Pancreas (tissue), 10 donors: Measurements from ENCODE around the gene SIAH2. TPM values are rescaled to one million over a fixed set of nuclear protein-coding genes. Genes with fewer than 3 reads are reported as not detected.
A peak's percentile ranks its signal among the peaks of the same experiment; 100 is the strongest.

Experiments used
- ATAC-seq, 4 donors: fragments of 200-7000 bp; cut with Tn5 transposase; one replicate each; pipeline versions ENCODE4 v1.8.0 to v1.9.1; 2020; ENCODE audit warnings: mild to moderate bottlenecking in 4 of 4, moderate library complexity in 4 of 4
- DNase-seq, 6 donors: peaks; one replicate each; pipeline ENCODE4 v3.0.0-alpha.2; 2020
- FAIRE-seq: peaks from 2 replicates; lab custom pipeline; 2012; peaks lifted over from hg19 to GRCh38; lab: Jason Lieb, UNC
- H3K27ac ChIP-seq, 4 donors: fragments of 200-600 bp; sonication (generic); 1 replicate in 3 of 4; 2 replicates in 1 of 4; pipeline versions ENCODE4 v1.5.0 to v1.8.0; 2020
- H3K27me3 ChIP-seq, 4 donors: fragments of 200-600 bp; one replicate each; pipeline ENCODE4 v1.8.0; 2021
- H3K36me3 ChIP-seq, 3 donors: fragments of 200-600 bp; sonication (generic) in 1 of 3; one replicate each; pipeline versions ENCODE4 v1.5.0 to v1.8.0; 2020 to 2021
- H3K4me1 ChIP-seq, 3 donors: fragments of 200-600 bp; one replicate each; pipeline ENCODE4 v1.8.0; 2021
- H3K4me3 ChIP-seq, 4 donors: fragments of 200-600 bp; sonication (generic) in 2 of 4; one replicate each; pipeline versions ENCODE4 v1.5.0 to v1.8.0; 2020 to 2021
- H3K9me3 ChIP-seq, 4 donors: fragments of 200-600 bp; one replicate each; pipeline ENCODE4 v1.8.0; 2021
- WGBS, 2 donors: extraction: QIAGEN DNeasy Blood & Tissue Kit; methylation state at CpG; one replicate each; pipeline ENCODE4 v1.1.7; 2013; 5-methylcytosine and 5-hydroxymethylcytosine counted together
- intact Hi-C, 3 donors: fragments of 100-400 bp; cut with DNase I; formaldehyde crosslinking; loops; one replicate each; pipeline versions ENCODE4 v1.11.1 to v1.14.2; 2022
- polyA plus RNA-seq, 2 donors: library from polyadenylated mRNA; stranded (reverse); fragments of 200-250 nt; gene quantifications; one replicate each; pipeline ENCODE4 v1.2.3, GENCODE V29; 2013
- total RNA-seq, 6 donors: library from RNA; stranded (reverse); fragmentation: NEBNext Ultra II Directional in 4 of 6; extraction: Animal tissue kit (Norgen Biotek cat#: 25700) in 4 of 6; gene quantifications; one replicate each; pipeline versions ENCODE4 v1.2.1 to v1.2.4, GENCODE V29; 2021 to 2023
- TF ChIP-seq, protein P1 (sequence below), 4 donors: fragments of 200-600 bp; sonication (generic) in 3 of 4; IDR thresholded peaks; one replicate each; pipeline versions ENCODE4 v1.5.0 to v1.8.0; 2021; ENCODE audit warnings: antibody characterized with exemption in 4 of 4
- donor health status: healthy with polysubstance abuse.
- donor health status: DM: no; HTN: no; CAD: no; lungs with moderate emphysema.
- donor health status: DM: no; HTN: no; CAD: no.
- donor health status: control.
- donor health status: control.
- donor health status: Bipolar disorder and iron deficiency.
- donor health status: DM: yes; HTN: yes; CAD: no.
- donor health status: DM: no; HTN: no; CAD: no.
- donor health status: DM: no; HTN: no; CAD: no.
- donor health status: DM: yes; HTN: yes; CAD: no.

Gene SIAH2
- total and polyA plus RNA-seq, 8 donors = 5.5 to 14.9 (median 13.1) TPM

DNA sequence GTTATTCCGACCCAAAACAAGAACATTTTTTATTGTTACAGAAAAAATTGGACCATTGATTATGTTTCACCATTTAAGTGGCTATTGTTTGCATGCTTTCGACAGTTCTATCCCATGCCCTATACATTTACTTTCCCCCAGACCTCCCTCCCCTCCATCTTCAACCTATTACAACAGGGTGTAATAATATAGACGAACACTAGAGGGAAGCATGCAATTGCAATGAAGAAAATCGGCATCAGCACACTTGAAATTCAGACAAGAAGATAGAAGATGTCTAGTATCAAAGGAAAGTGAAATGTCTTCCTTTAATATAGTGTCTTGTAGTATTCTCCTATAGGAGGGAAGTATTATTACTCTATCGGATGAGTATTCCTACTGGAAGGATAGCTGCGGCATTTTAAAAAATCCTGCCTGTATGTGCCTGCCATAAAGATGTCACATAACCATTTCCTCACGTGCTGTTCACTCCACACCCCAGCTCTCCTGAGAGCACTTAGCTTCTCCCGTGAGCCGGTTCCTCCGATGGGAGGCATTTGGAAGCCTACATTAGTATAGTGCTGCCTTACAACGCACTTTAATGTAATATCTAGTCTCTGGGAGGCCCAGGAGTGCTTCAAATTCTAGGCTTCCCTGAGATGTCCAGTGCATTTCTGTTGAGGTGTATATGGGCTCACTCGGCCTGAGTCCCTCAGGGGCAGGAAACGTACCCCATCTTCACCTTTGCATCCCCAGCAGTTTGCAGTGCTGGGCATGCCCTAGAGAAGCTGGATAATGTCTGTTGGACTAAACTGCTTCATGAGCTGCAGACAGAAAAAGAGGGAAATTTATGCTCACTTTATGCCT, 41.5 kb downstream of the SIAH2 start:
- DNase-seq (no peak), FAIRE-seq (peak; percentile 85), ATAC-seq (peak; percentile 69 to 96 (median 90))
- intact Hi-C loops = loop anchor here in 2 of 3 donors (5.0 to 10.0 kb wide), 4 partner anchors 63 to 433 kb away; no protein-coding TSS in a partner anchor
- TF ChIP-seq, protein P1, sequence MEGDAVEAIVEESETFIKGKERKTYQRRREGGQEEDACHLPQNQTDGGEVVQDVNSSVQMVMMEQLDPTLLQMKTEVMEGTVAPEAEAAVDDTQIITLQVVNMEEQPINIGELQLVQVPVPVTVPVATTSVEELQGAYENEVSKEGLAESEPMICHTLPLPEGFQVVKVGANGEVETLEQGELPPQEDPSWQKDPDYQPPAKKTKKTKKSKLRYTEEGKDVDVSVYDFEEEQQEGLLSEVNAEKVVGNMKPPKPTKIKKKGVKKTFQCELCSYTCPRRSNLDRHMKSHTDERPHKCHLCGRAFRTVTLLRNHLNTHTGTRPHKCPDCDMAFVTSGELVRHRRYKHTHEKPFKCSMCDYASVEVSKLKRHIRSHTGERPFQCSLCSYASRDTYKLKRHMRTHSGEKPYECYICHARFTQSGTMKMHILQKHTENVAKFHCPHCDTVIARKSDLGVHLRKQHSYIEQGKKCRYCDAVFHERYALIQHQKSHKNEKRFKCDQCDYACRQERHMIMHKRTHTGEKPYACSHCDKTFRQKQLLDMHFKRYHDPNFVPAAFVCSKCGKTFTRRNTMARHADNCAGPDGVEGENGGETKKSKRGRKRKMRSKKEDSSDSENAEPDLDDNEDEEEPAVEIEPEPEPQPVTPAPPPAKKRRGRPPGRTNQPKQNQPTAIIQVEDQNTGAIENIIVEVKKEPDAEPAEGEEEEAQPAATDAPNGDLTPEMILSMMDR (IDR thresholded peaks at IDR 0.05) = peak; percentile 43 to 84 (median 66)
- Histone ChIP-seq H3K4me3 (no peak overlapping the region), H3K27me3 (no peaks in the 10 kb centered on the region), H3K27ac (no peak overlapping the region), H3K9me3 (no peaks in the 10 kb centered on the region), H3K4me1 (no peaks in the 10 kb centered on the region), H3K36me3 (no peaks in the 10 kb centered on the region)
- WGBS, 2 donors = 12 to 16% methylated on average over 13 of the region's 13 CpGs

DNA sequence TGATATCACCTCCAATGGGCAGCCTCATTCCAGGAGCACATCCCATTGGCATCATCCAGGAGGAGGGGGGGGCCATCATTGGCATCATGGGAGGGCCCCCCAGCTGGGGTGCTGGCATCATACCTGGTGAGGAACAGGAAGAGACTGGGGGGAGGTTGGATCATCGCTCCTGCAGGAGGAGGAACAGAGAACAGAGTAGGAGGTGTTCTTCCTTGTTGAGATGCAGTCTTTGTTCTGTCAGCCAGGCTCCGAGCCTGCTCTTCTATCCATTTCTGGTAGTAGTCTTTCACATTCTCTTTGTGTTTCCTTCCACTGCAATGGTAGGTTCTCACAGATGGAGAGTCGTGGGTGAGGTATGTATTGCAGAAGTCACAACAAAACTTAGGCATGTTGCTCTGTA, 42.5 kb downstream of the SIAH2 start:
- FAIRE-seq = no peak
- WGBS, 2 donors = 64 to 72% methylated on average over 3 of the region's 3 CpGs

DNA sequence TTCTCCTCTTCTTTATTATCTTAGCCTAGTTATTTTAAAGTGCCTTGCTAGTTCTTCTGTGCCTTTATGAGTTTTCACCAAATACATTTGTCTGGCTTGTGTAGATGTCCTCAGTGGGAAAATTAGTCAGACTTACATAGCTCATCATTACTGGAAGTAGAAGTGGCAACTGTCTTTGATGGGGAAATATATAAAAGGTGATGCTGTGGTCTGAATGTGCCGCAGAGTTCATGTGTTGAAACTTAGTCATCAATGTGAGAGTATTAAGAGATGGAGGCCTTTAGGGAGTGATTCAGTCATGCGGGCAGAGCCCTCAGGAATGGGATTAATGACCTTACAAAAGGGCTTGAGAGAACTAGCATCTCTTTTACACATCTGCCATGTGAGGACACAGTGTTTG, 52.9 kb downstream of the SIAH2 start:
- H3K4me3 ChIP-seq = no peak overlapping the region
- no peaks in the 10 kb centered on the region for H3K36me3 ChIP-seq
- H3K4me1 ChIP-seq = no peaks in the 10 kb centered on the region
- DNase-seq (no peak), ATAC-seq (no peak), FAIRE-seq (no peak)
- intact Hi-C loops = no loop called here
- 88 to 99% methylated on average over 2 of the region's 2 CpGs for WGBS, 2 donors
- H3K27me3 ChIP-seq = no peaks in the 10 kb centered on the region
- no peaks in the 10 kb centered on the region for H3K9me3 ChIP-seq
- H3K27ac ChIP-seq = no peak overlapping the region
- TF ChIP-seq, protein P1 (IDR thresholded peaks at IDR 0.05) = no peak

More for the DNA sequence above, 42.5 kb downstream of the SIAH2 start:
- H3K4me3 ChIP-seq = no peak overlapping the region
- no peaks in the 10 kb centered on the region for H3K36me3 ChIP-seq
- DNase-seq = no peak
- H3K27ac ChIP-seq = no peak overlapping the region
- intact Hi-C loops = loop anchor here in 2 of 3 donors (5.0 to 10.0 kb wide), 4 partner anchors 64 to 434 kb away; no protein-coding TSS in a partner anchor
- no peaks in the 10 kb centered on the region for H3K9me3 ChIP-seq
- TF ChIP-seq, protein P1 (IDR thresholded peaks at IDR 0.05) = no peak
- no peaks in the 10 kb centered on the region for H3K27me3 ChIP-seq
- ATAC-seq = no peak
- H3K4me1 ChIP-seq = no peaks in the 10 kb centered on the region

DNA sequence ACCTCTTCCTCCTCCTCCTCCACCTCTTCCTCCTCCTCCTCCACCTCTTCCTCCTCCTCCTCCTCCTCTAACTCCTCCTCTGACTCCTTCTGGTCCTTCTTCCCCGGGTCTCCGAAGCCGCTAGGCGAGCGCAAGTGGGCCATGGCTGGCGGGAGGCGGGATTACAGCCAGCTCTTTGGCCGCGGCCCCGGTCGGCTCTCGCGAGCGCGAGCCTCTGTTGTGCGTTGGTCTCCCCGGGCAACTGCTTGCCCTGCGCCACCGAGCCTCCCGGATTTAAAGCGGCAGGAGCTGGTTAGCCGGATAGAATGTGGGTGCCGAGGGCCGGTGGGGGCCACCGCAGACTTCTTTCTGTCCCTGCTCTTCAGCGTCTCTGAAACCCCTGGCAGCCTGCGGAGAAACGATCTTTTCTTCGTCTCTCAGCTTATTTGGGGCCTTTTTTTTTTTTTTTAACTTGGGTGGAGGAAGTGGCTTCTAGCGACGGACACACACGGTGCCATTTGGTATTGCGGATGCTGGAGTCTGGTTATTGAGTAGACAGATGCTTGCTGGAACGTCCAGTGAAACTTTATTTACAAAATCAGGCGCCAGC, 59.1 kb downstream of the SIAH2 start, which contains the start of gene ERICH6:
Gene ERICH6 (minus strand): TSS at position 165 of the 589 bp plus-strand sequence. CDS start 22 bp downstream, at position 143.
- Histone ChIP-seq H3K27me3 (no peaks in the 10 kb centered on the region), H3K9me3 (no peaks in the 10 kb centered on the region), H3K4me3 (peak within 1 kb of the TSS; percentile 30 to 69 (median 42)), H3K36me3 (no peaks in the 10 kb centered on the region), H3K4me1 (no peaks in the 10 kb centered on the region), H3K27ac (peak within 1 kb of the TSS; percentile 22 to 77 (median 72))
- peak; percentile 98 to 100 (median 100) for ATAC-seq
- DNase-seq = peak; percentile 90 to 97 (median 92)
- intact Hi-C loops = no loop called here
- 0 to 1% methylated on average over 35 of the region's 35 CpGs for WGBS, 2 donors
- TF ChIP-seq, protein P1 (IDR thresholded peaks at IDR 0.05) = no peak
- FAIRE-seq = no peak
